Measurements from ENCODE around the gene ITIH3. TPM values are rescaled to one million over a fixed set of nuclear protein-coding genes. Genes with fewer than 3 reads are reported as not detected.

ITIH3 gene
- total RNA-seq, 1 donor from 2014 or later = not detected

DNA sequence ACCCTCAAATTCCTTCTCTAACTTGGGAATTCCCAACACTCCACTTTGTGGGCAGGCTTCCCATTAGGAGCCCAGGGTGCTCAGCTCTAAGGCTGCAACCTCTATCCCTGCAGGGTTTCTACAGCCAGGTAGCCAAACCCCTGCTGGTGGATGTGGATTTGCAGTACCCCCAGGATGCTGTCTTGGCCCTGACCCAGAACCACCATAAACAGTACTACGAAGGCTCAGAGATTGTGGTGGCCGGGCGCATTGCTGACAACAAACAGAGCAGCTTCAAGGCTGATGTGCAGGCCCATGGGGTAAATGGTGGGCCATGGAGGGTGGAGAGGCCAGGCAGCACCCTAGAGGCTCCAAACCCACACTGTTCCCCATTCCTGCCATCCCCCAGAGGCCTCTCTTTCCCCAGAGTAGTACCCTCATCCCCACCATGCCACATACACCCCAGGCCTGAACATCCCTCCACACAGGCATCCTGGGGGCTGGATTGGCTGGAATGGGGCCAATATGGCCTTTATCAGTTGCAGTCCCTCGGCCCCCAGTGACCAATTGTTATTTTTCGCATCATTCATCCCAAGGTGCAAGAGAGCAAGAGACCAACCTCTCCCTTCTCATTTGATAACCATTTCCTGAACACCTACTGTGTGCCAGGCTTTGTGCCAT is 9.5 kb upstream of the ITIH3 start:
- H4K20me1 ChIP-seq (ENCODE audit: low read depth) = no peaks in the 10 kb centered on the region
- no peaks in the 10 kb centered on the region for H3K9me3 ChIP-seq (ENCODE audit: low read depth)
- TF ChIP-seq EZH2 (IDR thresholded peaks at IDR 0.05) (no peak), EZH2phosphoT487 (IDR thresholded peaks at IDR 0.05) (no peak)
- TF ChIP-seq, protein P1, sequence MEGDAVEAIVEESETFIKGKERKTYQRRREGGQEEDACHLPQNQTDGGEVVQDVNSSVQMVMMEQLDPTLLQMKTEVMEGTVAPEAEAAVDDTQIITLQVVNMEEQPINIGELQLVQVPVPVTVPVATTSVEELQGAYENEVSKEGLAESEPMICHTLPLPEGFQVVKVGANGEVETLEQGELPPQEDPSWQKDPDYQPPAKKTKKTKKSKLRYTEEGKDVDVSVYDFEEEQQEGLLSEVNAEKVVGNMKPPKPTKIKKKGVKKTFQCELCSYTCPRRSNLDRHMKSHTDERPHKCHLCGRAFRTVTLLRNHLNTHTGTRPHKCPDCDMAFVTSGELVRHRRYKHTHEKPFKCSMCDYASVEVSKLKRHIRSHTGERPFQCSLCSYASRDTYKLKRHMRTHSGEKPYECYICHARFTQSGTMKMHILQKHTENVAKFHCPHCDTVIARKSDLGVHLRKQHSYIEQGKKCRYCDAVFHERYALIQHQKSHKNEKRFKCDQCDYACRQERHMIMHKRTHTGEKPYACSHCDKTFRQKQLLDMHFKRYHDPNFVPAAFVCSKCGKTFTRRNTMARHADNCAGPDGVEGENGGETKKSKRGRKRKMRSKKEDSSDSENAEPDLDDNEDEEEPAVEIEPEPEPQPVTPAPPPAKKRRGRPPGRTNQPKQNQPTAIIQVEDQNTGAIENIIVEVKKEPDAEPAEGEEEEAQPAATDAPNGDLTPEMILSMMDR (IDR thresholded peaks at IDR 0.05) = no peak
- no peak overlapping the region for H3K27ac ChIP-seq
- Mint-ChIP-seq H3K27me3 (ENCODE audit: insufficient read depth, low read depth) (peaks cover 9% of the 10 kb centered on the region), H3K4me1 (peaks cover 6% of the 10 kb centered on the region), H3K36me3 (no peaks in the 10 kb centered on the region), H3K27ac (no peak overlapping the region), H3K4me3 (no peak overlapping the region), H3K9me3 (no peaks in the 10 kb centered on the region)
- H3K79me2 ChIP-seq (ENCODE audit: low read depth) = no peaks in the 10 kb centered on the region
- no peaks in the 10 kb centered on the region for H3K27me3 ChIP-seq
- H3K9ac ChIP-seq = no peak overlapping the region
- H3F3A ChIP-seq (ENCODE audit: low read depth) = no peaks in the 10 kb centered on the region
- H2AFZ ChIP-seq (replicated peaks) = no peak overlapping the region
- DNase-seq (ENCODE audit: low spot score) = no peak
- H3K4me1 ChIP-seq = no peaks in the 10 kb centered on the region
- no peaks in the 10 kb centered on the region for H3K36me3 ChIP-seq
- H3K4me3 ChIP-seq = no peak overlapping the region
- no peak overlapping the region for H3K4me2 ChIP-seq

DNA sequence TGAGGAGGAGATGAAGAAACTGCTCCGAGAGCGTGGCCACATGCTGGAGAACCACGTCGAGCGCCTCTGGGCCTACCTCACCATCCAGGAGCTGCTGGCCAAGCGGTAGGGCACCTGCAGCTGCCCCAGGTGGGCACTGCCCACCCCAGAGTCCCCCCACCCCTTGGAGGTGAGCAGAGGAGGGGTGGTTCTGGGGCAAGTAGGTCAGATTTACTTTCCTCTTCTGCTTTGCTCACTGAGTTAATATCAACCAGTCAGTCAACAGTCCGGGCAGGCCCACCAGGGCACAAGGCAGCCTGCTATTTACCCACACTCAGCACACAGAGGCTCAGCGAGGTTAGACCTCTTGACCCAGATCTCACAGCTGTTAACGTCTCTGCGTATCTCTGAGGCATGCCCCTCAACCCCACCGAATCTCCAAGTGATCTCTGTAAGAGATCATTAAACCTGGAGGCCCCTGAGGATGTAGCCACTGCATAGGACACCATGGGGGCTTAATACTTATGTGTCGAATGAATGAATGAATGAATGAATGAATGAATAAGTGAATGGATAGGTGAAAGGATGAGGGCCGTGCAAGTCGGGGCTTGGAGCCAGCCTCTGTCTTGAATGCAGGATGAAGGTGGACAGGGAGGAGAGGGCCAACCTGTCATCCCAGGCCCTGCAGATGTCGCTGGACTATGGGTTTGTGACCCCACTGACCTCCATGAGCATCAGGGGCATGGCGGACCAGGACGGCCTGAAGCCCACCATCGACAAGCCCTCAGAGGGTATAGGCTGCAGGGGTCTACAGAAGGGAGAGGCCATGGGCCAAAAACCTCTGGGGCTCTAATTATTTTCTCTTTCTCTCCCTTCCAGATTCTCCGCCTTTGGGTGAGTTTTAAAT is 8.0 kb upstream of the ITIH3 start:
- Histone ChIP-seq H3K4me2 (no peak overlapping the region), H3K79me2 (ENCODE audit: low read depth) (no peaks in the 10 kb centered on the region), H3K27me3 (no peaks in the 10 kb centered on the region), H2AFZ (replicated peaks) (no peak overlapping the region), H3K4me3 (no peak overlapping the region), H4K20me1 (ENCODE audit: low read depth) (no peaks in the 10 kb centered on the region), H3K9ac (no peak overlapping the region), H3K36me3 (no peaks in the 10 kb centered on the region), H3K4me1 (no peaks in the 10 kb centered on the region), H3K27ac (no peak overlapping the region), H3F3A (ENCODE audit: low read depth) (no peaks in the 10 kb centered on the region), H3K9me3 (ENCODE audit: low read depth) (no peaks in the 10 kb centered on the region)
- TF ChIP-seq EZH2 (IDR thresholded peaks at IDR 0.05) = no peak
- TF ChIP-seq, protein P1 (IDR thresholded peaks at IDR 0.05) = no peak
- no peak for TF ChIP-seq EZH2phosphoT487 (IDR thresholded peaks at IDR 0.05)
- DNase-seq (ENCODE audit: low spot score) = no peak
- Mint-ChIP-seq H3K4me1 (peaks cover 10% of the 10 kb centered on the region), H3K4me3 (no peak overlapping the region), H3K36me3 (no peaks in the 10 kb centered on the region), H3K27me3 (ENCODE audit: insufficient read depth, low read depth) (peaks cover 6% of the 10 kb centered on the region), H3K27ac (no peak overlapping the region), H3K9me3 (no peaks in the 10 kb centered on the region)

DNA sequence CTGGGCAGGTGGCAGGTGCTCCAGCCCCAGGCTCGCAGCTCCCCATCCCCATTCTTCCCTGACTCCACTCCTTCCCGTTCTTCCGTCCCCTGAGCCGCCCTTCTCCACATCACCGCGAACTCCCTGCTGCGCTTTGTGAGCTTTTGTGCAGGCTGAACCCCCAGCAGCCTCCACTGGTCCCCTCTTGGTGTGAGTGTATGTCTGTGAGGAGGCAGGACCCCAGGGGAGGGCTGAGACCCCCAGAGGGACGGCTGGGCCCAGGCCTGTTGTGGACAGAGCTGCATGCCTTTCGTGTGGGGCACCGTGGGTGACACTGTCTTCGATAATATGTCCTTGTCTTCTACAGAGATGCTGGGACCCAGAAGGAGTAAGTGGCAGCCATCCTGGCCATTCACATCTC is 7.3 kb upstream of the ITIH3 start:
- H3K4me3 Mint-ChIP-seq = no peak overlapping the region
- no peak overlapping the region for H3K4me2 ChIP-seq
- peak overlapping the region; percentile 33 for H3K27ac Mint-ChIP-seq
- no peaks in the 10 kb centered on the region for H3K36me3 Mint-ChIP-seq
- no peak for DNase-seq (ENCODE audit: low spot score)
- H3K9ac ChIP-seq = no peak overlapping the region
- no peak for TF ChIP-seq EZH2 (IDR thresholded peaks at IDR 0.05)
- TF ChIP-seq, protein P1 (IDR thresholded peaks at IDR 0.05) = no peak
- TF ChIP-seq EZH2phosphoT487 (IDR thresholded peaks at IDR 0.05) = no peak
- no peaks in the 10 kb centered on the region for H3F3A ChIP-seq (ENCODE audit: low read depth)
- H3K36me3 ChIP-seq = no peaks in the 10 kb centered on the region
- H3K4me3 ChIP-seq = no peak overlapping the region
- H3K27me3 ChIP-seq = no peaks in the 10 kb centered on the region
- H2AFZ ChIP-seq (replicated peaks) = no peak overlapping the region
- H3K79me2 ChIP-seq (ENCODE audit: low read depth) = no peaks in the 10 kb centered on the region
- H3K9me3 Mint-ChIP-seq = no peaks in the 10 kb centered on the region
- H3K4me1 ChIP-seq = no peaks in the 10 kb centered on the region
- H3K4me1 Mint-ChIP-seq = peaks cover 10% of the 10 kb centered on the region
- H3K9me3 ChIP-seq (ENCODE audit: low read depth) = no peaks in the 10 kb centered on the region
- no peaks in the 10 kb centered on the region for H4K20me1 ChIP-seq (ENCODE audit: low read depth)
- H3K27me3 Mint-ChIP-seq (ENCODE audit: insufficient read depth, low read depth) = peaks cover 6% of the 10 kb centered on the region
- no peak overlapping the region for H3K27ac ChIP-seq

Data from neural progenitor cell (in vitro differentiated cells).